Measurements from ENCODE around the gene CHST11. TPM values are rescaled to one million over a fixed set of nuclear protein-coding genes. Genes with fewer than 3 reads are reported as not detected.

The CHST11 gene
- total RNA-seq, 2 experiments from 2014 or later: 53.4 to 53.6 TPM

- H3K27me3 ChIP-seq (ENCODE audit: control insufficient read depth in 1 of 2, insufficient read depth in 2 of 2, low read length in 2 of 2): no peaks in the 10 kb centered on the region
- no peak overlapping the region for H3K27ac ChIP-seq (ENCODE audit: low read depth in 1 of 2, low read length in 2 of 2)
- POLR2A ChIA-PET: no interaction called here
- Mint-ChIP-seq H3K9me3 (no peaks in the 10 kb centered on the region), H3K27ac (no peak overlapping the region), H3K36me3 (ENCODE audit: low read depth) (no peaks in the 10 kb centered on the region), H3K27me3 (no peaks in the 10 kb centered on the region), H3K4me1 (ENCODE audit: low read depth) (peaks cover 25% of the 10 kb centered on the region), H3K4me3 (no peak overlapping the region)
- no peaks in the 10 kb centered on the region for H3K9me3 ChIP-seq (ENCODE audit: control insufficient read depth in 1 of 2, insufficient read depth in 1 of 2, low read length in 2 of 2)
- H3K4me3 ChIP-seq (ENCODE audit: low read length): no peak overlapping the region
- intact Hi-C loops (cut with DNase I, micrococcal nuclease): no loop called here
- ATAC-seq (ENCODE audit: poor library complexity): no peak
- no peak for TF ChIP-seq CTCF (IDR thresholded peaks at IDR 0.05)
- H3K4me1 ChIP-seq (ENCODE audit: insufficient read depth, low read length): peaks cover 19% of the 10 kb centered on the region
- H3K36me3 ChIP-seq (ENCODE audit: insufficient read depth, low read length): peaks cover 4% of the 10 kb centered on the region
- no peak for DNase-seq
- CTCF ChIA-PET: interaction anchor here (0.7 kb wide), 1 partner anchor 1499 kb away, joined by 3 read pairs; no protein-coding TSS in a partner anchor
Observed at GRCh38 chr12:104727726-104728465, 271.1 kb downstream of the CHST11 start.

- Histone ChIP-seq H3K36me3 (ENCODE audit: insufficient read depth, low read length) (peaks cover 4% of the 10 kb centered on the region), H3K27ac (ENCODE audit: low read depth in 1 of 2, low read length in 2 of 2) (no peak overlapping the region), H3K27me3 (ENCODE audit: control insufficient read depth in 1 of 2, insufficient read depth in 2 of 2, low read length in 2 of 2) (no peaks in the 10 kb centered on the region), H3K4me1 (ENCODE audit: insufficient read depth, low read length) (peaks cover 21% of the 10 kb centered on the region), H3K4me3 (ENCODE audit: low read length) (no peak overlapping the region), H3K9me3 (ENCODE audit: control insufficient read depth in 1 of 2, insufficient read depth in 1 of 2, low read length in 2 of 2) (no peaks in the 10 kb centered on the region)
- ChIA-PET POLR2A (interaction anchor here (1.3 kb wide), 1 partner anchor 9 kb away, joined by 6 read pairs; no protein-coding TSS in a partner anchor), CTCF (no interaction called here)
- no peak overlapping the region for H3K4me3 Mint-ChIP-seq
- no peak for DNase-seq
- H3K9me3 Mint-ChIP-seq: no peaks in the 10 kb centered on the region
- H3K27ac Mint-ChIP-seq: no peak overlapping the region
- no peak for ATAC-seq (ENCODE audit: poor library complexity)
- TF ChIP-seq CTCF (IDR thresholded peaks at IDR 0.05): no peak
- no peaks in the 10 kb centered on the region for H3K36me3 Mint-ChIP-seq (ENCODE audit: low read depth)
- intact Hi-C loops (cut with DNase I, micrococcal nuclease): no loop called here
- H3K4me1 Mint-ChIP-seq (ENCODE audit: low read depth): peaks cover 24% of the 10 kb centered on the region
- H3K27me3 Mint-ChIP-seq: no peaks in the 10 kb centered on the region
Observed at GRCh38 chr12:104729091-104729490, 272.3 kb downstream of the CHST11 start.

- H3K4me1 Mint-ChIP-seq (ENCODE audit: low read depth): peaks cover 29% of the 10 kb centered on the region
- Histone ChIP-seq H3K9me3 (ENCODE audit: control insufficient read depth in 1 of 2, insufficient read depth in 1 of 2, low read length in 2 of 2) (no peaks in the 10 kb centered on the region), H3K27ac (ENCODE audit: low read depth in 1 of 2, low read length in 2 of 2) (no peak overlapping the region), H3K36me3 (ENCODE audit: insufficient read depth, low read length) (peaks cover 4% of the 10 kb centered on the region), H3K4me1 (ENCODE audit: insufficient read depth, low read length) (peaks cover 25% of the 10 kb centered on the region), H3K27me3 (ENCODE audit: control insufficient read depth in 1 of 2, insufficient read depth in 2 of 2, low read length in 2 of 2) (no peaks in the 10 kb centered on the region), H3K4me3 (ENCODE audit: low read length) (no peak overlapping the region)
- ATAC-seq (ENCODE audit: poor library complexity): no peak
- no peaks in the 10 kb centered on the region for H3K27me3 Mint-ChIP-seq
- CTCF ChIA-PET: no interaction called here
- DNase-seq: no peak
- no peaks in the 10 kb centered on the region for H3K9me3 Mint-ChIP-seq
- no peaks in the 10 kb centered on the region for H3K36me3 Mint-ChIP-seq (ENCODE audit: low read depth)
- H3K4me3 Mint-ChIP-seq: no peak overlapping the region
- POLR2A ChIA-PET: interaction anchor here (1.3 kb wide), 1 partner anchor 10 kb away, joined by 6 read pairs; no protein-coding TSS in a partner anchor
- no peak for TF ChIP-seq CTCF (IDR thresholded peaks at IDR 0.05)
- no peak overlapping the region for H3K27ac Mint-ChIP-seq
- intact Hi-C loops (cut with DNase I, micrococcal nuclease): no loop called here
Observed at GRCh38 chr12:104729610-104730446, 273.1 kb downstream of the CHST11 start.

Data from CD4-positive, alpha-beta T cell (primary cell).